HG03378 (cell line): Measurements from ENCODE around the gene MYL9.
"Not testable (repeated sequence)": the region's sequence is repeated elsewhere in the genome, so short reads cannot be mapped to it uniquely, and the experiment has no call there.

ENCODE experiments used
- ATAC-seq: cut with Tn5 transposase; IDR thresholded peaks from one replicate; pipeline ENCODE4 v1.9.1; 2021; ENCODE audit warnings: mild to moderate bottlenecking, moderate library complexity; ENCODE audit not compliant: unreplicated experiment

The MYL9 gene

GRCh38 chr20:36548704-36549627 lies 7.6 kb downstream of the MYL9 start:
- no peak for ATAC-seq

DNA sequence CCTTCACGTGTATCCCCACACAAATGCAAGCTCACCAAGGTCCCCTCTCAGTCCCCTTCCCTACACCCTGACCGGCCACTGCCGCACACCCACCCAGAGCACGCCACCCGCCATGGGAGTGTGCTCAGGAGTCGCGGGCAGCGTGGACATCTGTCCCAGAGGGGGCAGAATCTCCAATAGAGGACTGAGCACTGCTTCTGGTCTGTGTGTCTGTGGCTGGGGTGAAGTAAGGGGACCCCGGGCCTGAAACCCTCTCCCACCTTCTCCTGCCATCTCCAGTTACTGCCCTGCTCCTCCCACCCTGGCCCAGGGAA lies 8.3 kb downstream of the MYL9 start:
- ATAC-seq, result no peak

DNA sequence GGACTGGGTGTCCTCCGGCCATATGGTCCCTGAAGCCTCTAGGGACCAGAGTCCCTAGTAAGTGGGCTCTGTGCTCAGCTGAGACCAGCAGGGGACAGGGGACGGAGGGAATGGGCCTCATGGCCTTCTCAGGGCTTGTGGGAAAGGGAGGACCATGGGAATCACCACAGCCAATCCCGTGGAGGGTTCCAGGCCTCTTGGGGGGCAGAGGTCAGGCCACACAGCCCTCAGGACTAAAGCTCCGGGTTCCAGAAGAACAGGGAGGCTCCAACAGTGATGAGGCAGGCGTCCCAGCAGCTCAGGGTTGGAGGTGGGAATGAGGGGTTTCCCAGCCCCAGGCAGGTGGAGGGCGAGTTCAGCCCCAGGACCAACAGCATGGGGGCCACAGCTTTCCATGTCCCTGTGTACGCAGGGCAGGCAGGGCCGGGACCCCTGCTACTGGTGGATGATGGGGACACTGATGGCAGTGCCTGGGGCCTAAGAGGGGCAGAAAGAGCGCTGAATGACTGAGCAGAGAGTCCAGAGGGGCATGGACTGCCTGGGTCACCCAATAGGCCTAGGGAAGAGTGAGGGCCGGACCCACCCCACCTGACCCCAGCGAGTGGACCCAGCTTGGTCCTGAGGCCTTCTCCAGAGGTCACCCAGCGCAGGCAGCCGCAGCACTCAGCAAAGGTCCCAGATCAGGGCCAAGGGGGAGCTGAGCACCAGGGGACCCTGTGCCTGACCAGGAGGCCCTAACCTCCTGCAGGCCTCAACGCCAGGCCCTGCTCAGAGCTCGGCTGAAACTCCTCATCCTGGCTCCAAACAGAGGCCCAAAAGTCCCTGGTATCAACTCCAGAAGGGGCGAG lies 8.8 kb downstream of the MYL9 start:
- ATAC-seq, result no peak

- ATAC-seq, result no peak
These were observed 9.5 kb downstream of the MYL9 start for GRCh38 chr20:36550790-36551299.

- no peak for ATAC-seq
These were observed 13.9 kb downstream of the MYL9 start for GRCh38 chr20:36555248-36555647.

- no peak for ATAC-seq
These were observed 21.4 kb downstream of the MYL9 start for GRCh38 chr20:36562724-36563123.

DNA sequence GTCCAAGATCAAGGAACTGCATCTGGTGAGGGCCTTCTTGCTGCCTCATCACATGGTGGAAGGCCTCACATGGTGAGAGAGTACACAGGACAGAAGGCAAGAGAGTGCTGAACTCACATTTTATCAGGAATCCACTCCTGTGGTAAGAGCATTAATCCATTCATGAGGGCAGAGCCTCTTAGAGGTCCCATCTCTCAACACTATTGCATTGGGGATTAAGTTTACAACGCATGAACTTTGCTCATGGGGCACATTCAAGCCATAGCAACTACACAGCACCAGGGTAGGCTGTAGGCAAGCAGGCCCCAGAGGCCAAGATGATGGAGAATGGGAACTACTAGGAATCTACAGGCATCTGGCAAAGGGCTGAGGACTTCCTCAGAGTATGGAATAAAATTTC lies 22.1 kb downstream of the MYL9 start:
- ATAC-seq, result no peak

GRCh38 chr20:36564078-36564725 lies 22.9 kb downstream of the MYL9 start:
- ATAC-seq, result not testable (repeated sequence)

DNA sequence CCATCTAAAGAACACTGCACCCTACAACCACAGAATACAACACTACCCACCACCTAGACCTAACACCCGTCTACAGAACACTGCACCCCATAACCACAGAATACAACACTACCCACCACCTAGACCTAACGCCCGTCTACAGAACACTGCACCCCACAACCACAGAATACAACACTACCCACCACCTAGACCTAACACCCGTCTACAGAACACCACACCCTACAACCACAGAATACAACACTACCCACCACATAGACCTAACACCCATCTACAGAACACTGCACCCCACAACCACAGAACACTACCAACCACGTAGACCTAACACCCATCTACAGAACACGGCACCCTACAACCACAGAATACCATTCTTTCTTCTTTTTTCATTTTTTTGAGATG lies 23.4 kb downstream of the MYL9 start:
- not testable (repeated sequence) for ATAC-seq

DNA sequence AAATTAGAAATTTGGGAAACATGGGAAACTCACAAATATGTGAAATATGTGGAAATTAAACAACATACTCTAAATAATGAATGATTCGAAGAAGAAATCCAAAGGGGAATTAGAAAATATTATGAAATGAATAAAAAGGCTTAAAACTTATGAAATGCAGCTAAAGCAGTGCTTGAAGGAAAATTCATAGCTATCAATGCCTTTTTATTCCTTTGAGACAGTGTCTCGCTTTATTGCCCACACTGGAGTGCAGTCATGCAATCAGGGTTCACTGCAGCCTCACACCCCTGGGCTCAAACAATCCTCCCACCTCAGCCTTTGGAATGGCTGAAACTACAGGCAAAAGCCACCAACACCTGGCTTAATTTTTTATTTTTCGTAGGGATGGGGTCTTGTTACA lies 24.2 kb downstream of the MYL9 start:
- ATAC-seq, result no peak

DNA sequence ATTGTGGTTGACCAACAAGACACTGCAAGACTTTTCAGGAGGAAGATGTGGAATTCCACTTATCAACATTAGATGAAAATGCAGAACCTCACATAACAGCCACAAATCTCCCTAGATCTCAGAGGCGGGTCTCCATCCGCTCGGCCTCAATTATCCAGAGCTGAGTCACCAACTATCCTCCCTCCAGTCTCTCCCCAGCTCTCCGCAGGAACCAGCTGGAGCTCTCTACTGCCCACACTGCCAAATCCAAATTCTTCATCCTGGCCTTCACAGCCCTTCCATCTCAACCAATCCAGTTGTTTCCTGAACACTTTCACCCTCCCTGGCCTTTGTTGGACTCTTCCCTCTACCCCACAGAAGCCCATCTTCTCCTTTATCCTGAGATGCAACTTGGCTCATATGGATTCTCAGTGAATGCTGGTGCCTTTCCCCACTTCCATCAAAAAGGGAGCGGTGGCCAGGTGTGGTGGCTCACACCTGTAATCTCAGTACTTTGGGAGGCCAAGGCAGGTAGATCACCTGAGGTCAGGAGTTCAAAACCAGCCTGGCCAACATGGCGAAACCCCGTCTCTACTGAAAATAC lies 28.6 kb downstream of the MYL9 start:
- no peak for ATAC-seq

- no peak for ATAC-seq
These were observed 30.5 kb downstream of the MYL9 start for GRCh38 chr20:36571564-36572504.

GRCh38 chr20:36572701-36573102 lies 31.4 kb downstream of the MYL9 start:
- no peak for ATAC-seq

DNA sequence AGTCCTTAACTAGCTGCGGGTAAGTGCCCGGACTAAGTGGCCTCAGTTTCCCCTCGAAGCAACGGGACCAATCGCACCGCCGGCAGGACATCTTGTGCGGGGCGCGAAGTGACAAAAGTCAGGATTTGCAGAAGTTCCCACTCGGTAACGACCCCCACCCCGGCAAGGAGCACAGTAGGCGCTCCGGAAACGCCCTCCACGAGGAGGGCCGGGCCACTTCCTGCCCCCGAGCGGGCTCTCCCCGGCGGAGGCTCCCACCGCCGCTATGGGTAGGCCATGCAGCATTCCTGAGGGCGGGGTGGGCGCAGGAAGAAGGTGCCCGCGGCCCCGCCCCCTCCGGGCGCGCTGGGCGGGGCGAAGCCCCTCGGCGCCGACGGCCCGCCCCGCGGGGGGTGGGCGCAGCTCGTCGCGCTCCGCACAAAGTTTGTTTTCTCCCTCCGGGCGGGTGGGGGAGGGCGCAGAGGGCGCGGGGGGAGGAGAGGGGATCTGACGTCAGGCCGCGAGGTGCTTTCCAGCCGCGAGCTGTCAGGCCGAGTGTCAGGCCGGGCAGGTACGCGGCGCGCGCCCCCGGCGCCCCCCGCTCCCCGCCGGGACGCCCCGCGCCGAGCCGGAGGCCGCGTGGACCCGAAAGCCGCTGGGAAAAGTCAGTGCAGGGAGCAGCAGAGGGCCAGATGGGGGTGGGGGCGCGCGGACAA lies 31.9 kb downstream of the MYL9 start, which contains the start of gene TGIF2:
TGIF2 (plus strand) TSS at position 495 of the 695 bp plus-strand sequence. CDS start 5,178 bp downstream, outside the sequence.
- ATAC-seq, result no peak

GRCh38 chr20:36573798-36574365 lies 32.6 kb downstream of the MYL9 start:
- ATAC-seq, result no peak

DNA sequence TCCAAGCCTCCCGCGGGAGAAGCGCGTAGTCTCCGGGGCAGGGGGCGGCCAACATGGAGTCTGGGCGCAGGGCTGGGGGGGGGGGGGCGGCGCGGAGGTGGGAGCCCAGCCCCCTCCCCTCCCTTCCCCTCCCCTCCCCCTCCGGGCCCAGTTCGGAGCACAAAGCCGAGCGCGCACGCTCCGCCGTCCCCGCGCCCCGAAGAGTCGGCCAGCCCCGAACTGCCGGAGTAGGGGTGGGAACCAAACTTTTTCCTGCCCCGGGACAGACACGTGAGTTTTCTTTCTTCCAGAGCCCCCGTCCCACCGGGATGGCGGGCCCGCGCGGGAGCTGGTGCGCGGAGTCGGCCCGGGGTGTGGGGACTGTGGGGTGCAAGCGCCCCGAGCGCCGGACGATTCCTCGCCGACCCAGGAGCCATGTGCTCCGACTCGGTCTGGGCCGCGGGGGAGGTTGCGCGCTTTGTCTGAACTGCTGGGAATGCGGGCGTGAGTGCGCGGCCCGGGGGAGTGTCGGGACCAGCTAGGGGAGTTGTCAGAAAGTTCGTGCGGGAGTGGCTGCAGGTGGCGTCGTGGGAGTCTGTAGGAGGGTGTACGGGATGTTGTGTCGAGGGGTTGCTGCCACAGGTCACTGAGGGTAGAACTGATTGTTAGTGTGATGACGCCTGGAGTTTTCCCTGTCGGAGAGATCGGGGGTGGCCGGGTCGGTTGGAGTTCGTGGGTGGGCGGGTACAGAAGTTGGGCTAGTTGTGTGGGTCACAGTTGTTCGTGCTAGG lies 33.2 kb downstream of the MYL9 start:
- no peak for ATAC-seq

DNA sequence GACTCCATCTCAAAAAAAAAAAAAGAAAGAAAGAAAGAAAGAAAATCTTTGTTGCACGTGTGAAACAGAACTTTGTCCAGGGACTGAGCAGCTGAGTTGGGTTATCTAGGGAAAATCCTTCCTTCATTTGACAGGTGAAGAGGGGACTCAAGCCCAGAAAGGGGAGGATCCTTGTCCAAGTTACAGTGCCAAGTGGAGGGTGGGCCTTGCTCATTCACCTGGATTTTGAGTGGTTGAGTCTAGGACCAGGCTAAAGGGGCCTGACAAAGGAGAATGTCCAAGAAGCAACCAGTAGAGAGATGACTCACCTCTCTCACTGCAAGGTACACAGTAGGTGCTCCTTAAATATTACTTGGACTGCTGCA lies 34.7 kb downstream of the MYL9 start:
- ATAC-seq, result no peak
